NK-92 treated with Interleukin-12 subunit alpha and Interleukin-12 subunit beta, amount 100 ng/mL, for 24 hours (cell line): ENCODE data around the gene GRPEL1.
"Not testable (repeated sequence)": the region's sequence is repeated elsewhere in the genome, so short reads cannot be mapped to it uniquely, and the experiment has no call there.

Experiments used
- DNase-seq: peaks from one replicate; lab custom pipeline; 2025; lab: John Stamatoyannopoulos, UW

GRPEL1 gene

DNA sequence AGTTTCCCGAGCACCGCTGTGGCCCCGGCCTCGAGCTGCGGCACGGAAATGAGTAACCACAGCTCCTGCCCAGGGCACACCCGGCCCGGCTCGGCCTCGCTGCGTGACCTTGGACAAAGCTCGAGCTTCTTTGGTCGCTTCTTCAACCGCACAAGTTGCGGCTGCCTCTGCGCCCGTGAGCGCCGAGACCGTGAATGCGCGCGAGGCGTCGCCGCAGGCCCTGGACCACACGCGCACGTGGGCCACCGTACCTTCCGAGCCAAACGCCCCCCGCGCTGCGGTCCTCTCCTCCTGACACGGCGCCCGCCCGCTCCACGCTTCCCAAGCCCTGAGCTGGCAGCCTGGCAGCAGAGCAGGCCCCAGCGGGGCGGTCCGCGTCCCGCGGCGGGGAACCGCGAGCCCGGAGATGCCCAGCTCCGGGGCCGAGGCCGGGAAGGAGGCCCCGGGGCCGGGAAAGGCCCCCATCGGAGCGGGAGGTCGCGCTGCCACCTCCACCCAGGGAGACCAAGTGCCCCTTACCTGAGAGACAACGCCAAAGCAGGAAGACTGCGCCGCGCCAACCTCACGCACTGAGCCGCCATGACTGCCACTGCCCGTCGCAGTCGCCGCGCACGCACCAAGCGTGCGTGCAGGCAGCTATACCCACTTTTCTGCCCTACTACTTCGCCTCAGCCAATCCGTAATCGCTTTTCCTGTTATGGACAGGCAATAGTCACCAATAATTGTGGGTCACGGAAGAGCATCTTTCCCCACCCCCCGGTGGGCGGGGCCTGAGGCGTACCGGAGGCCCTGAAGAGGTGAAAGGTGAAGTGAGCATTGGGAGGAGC lies at the start of gene GRPEL1:
GRPEL1 (minus strand) TSS at position 613 of the 827 bp plus-strand sequence; CDS start at position 581, 32 bp downstream.
- DNase-seq: peak; percentile 98

DNA sequence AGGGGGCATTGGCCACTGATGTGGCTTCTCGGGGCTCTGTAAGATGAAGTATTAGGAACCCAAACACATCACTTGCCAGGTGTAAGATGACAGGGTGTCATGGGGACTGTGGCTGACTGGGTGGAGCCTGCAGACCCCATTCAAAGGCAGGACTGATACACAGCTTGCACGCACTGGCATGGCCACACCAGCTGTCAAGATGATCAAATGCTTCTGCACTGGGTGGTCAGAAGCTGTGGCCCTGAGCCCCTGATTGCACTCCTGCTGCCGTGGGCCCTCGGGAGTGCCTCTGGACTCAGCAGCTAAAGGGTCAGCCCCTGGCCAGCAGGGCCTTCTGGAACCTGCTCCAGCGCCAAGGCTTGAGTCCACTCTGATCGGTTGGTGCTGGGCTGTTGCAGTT lies 48.8 kb upstream of the GRPEL1 start:
- no peak for DNase-seq

- DNase-seq: no peak
Measured at GRCh38 chr4:7115557-7116340, 47.9 kb upstream of the GRPEL1 start.

DNA sequence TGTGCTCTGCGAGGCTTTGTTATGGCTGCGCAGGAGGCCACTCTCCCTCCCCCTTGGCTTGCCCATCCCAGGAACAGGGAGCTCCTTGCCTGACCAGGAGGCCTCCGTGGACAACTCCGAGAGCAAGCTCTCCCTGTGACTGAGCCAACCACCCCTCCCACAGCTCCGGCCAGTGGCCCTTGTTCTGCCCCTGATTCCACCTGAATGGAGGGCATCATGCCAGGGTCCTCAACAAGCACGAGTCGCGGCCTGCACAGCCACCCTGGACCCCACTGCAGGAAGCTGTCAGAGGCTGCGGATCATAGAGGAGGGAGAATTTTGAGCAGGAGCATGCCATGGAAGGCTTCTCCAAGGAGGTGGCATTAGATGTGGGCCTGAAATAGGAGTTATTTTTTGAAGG lies 44.8 kb upstream of the GRPEL1 start:
- DNase-seq: no peak

- DNase-seq: no peak
Measured at GRCh38 chr4:7111441-7111840, 43.6 kb upstream of the GRPEL1 start.

DNA sequence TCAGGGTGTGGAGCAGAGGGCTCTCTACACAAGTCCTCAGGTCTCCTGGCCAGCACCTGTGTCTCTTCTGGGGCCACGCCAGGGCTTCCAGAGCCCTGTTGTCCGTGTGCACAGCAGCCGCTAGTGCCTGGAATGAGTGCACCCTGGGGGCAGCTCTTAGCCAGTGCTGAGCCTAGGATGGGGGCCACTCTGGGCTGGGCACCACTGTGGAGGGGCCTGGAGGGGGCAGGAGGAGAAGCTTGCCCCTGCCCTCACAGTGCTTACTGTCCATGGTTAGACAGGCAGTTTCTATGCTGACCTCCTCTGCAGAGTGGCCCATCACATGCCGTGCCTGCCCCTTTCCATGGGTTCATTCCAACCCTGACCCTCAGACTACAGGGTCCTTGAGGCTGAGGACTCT lies 42.7 kb upstream of the GRPEL1 start:
- no peak for DNase-seq

DNA sequence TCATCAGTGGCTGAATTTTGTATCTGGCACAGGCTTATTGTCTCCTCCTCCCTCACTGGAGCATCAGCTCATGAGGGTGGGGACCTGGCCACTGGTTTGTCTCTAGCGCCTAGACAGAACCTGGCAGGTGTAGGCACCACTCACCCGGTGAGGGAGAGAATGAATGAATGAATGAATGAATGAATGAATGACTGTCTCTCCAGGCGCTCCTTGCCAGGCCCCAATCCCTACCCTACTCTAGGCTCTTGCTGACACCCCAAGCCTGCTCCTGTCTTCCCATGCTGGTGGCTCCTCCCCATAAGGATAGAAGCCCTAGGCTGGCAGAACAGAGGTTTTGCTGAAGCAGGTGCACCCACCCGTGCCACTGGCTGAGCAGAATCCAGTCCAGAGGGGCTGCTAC lies 41.3 kb upstream of the GRPEL1 start:
- DNase-seq: no peak

DNA sequence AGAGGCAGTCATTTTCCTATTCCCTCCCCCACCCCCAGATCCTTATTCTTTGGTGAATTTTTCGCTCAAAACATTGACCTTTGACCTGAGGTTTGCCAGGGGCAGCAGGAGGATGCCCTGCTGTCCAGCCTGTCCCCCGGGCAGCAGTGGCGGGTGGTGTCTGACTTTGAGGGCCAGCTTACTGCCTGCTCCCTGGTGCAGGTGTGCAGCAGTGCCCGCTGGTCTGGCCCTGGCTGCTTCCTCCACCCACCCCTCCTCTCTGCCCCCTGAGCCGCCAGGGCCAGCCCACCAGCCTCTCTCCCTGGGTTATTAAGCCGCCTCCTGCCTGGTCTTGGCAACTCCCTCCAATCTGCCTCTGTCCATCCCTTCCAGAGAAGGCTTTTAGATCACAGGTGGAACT lies 40.8 kb upstream of the GRPEL1 start:
- no peak for DNase-seq

DNA sequence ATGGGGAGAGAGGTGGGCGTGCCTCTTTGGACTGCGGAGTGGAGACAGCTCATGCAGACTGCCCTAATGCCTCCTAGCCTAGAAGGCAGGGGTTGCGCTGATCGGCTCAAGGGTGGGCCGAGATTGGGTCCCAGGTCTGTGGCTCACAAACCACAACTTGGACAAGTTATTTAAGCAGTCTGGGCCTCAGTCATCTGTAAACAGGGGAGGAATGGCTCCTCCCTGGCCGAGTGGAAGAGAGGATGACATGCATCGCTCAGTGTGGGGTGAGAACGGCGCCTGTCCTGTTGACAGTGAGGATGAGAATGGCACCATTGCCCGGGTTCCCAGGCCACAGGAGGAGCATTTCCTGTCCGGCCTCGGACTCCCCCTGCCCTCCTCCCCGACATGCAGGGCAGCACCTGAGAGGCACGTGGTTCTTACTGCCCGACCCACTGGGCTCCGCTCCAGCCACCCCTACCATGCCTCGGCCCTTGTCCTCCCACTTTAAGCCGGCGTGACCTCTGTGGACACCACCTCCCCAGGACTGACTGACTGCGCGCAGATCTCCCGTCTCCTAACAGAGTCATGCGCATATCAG lies 40.3 kb upstream of the GRPEL1 start:
- no peak for DNase-seq

DNA sequence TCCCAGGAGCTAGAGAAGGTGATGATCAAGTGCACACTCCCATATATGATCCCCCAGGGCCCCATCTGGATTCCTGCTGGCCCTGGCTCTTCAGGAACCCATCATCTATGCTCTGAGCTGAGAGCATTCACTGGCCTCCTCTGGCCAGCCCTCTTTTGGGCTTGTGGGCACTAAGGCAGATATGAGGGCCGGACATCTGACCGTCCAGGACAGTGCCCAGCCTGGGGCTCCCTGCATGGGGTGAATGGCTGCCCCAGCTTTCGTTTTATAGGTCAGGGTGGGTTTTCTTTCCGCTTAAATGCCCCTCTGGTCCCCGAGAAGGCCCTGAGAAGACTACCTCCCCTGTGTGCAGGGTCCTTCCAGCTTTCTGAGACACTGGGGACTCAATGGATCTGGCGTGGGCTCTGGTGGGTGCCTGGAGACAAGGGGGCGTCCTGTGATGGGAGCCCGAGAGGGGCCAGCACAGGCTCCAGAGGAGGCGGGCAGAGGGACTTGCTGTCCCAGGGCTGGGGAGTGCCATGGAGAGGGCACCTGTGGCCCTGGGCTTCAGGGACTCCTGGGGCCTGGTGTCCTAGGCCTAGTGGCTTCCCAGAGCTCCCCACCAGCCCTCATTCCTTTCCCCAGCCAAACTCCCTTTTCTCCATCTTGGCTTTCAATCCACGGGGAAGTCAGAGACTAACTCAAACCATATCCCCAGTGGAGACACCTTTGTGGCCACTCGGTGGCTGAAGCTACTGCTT lies 39.5 kb upstream of the GRPEL1 start:
- no peak for DNase-seq

GRCh38 chr4:7105276-7105675 lies 37.4 kb upstream of the GRPEL1 start:
- no peak for DNase-seq

DNA sequence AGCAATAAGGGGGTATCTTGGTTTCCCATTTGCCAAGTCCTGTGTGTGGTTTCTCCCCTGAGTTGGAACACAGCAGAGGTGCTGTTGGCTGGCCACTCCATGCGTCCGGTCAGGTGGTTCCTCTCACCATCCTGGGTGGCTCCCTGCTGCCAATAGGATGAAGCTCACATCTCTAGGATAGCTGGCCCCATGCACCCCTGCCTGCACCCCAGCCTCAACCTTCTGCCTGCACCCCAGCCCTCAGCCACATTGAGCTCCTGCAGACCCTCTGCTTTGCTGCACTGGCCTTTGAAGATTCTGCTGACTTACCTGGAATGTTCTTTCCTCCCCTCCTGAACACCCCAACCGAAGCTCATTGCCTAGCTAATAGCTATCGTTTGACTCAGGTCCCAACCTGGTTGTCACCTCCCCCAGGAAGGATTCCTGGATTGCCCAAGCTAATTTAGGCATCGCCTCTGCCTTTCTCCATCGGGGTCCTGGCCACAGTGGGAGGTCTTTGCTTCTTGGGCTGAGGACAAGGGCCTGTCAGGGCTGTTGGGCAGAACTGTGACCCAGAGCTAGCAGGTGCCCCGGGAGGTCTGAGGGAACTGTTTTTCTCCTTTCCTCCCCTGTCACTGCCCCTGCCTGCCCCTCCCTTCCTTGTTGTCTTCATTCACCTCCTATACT lies 36.6 kb upstream of the GRPEL1 start:
- no peak for DNase-seq

GRCh38 chr4:7103607-7104365 lies 35.9 kb upstream of the GRPEL1 start:
- DNase-seq: no peak

DNA sequence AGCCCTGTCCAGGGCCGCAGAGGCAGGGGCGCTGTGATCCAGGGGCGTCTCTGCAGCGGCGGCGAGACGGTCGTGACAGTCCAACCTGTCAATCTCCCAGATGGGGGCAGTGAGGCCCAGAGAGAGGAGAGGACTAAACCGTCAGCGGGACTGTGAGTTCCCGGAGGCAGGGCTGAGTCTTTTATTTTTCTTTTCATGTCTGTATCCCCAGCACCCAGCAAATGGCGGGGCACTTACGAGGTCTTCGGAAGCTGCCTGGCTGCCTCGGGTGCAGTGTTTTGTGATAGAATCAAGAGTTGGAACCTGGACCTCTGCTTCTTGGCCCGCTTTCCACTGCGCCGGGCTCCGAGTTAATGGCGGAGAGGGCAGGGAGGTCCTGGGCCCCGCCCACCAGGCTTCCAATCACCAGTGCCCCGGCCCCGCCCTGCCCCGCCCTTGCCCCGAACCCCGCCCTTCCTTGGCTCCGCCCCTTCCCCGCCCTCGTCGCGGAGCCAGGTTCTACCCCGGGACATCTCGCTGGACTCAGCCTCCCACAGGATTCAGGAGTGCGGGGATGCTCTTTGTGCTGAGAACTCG lies 35.3 kb upstream of the GRPEL1 start:
- DNase-seq: no peak

DNA sequence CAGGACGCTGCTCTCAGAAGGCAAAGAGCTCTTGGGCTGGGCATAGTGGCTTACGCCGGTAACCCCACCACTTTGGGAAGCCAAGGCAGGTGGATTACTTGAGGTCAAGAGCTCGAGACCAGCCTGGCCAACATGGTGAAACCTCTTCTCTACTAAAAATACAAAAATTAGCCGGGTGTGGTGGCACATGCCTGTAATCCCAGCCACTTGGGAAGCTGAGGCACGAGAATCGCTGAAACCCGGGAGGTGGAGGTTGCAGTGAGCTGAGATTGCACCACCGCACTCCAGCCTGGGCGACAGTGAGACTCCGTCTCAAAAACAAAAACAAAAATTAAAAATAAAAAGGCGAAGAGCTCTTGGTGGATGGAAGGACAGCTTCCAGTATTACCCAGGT lies 34.6 kb upstream of the GRPEL1 start:
- DNase-seq: not testable (repeated sequence)

GRCh38 chr4:7101692-7102515 lies 34.0 kb upstream of the GRPEL1 start:
- DNase-seq: no peak

DNA sequence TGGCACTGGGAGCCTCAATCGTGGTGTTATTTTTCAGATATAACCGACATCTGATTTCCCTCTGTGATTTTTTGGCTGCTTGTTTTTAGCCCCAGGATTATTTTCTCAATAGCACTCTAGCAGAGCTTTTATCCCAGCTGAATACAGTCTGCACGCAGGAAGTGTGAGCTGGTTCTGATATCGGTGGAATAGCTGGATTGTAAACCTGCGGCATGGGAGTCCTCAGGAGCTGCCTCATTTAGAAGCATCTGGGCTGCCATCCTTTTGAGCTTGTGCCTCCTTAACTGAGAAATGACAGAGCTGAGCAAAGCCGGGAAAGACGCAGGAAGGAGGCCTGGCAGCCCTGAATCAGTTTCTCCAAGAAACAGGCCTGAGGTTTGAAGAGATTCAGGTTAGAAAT lies 28.4 kb upstream of the GRPEL1 start:
- no peak for DNase-seq

GRCh38 chr4:7095611-7096155 lies 27.8 kb upstream of the GRPEL1 start:
- DNase-seq: no peak

GRCh38 chr4:7094916-7095315 lies 27.1 kb upstream of the GRPEL1 start:
- DNase-seq: no peak
